DOHH2 (cell line): ENCODE measurements around the gene BTBD2.

Experiments
- CTCF ChIP-seq: fragments of 200-600 bp; sonication (generic); IDR thresholded peaks from one replicate; pipeline ENCODE4 v1.5.1; 2014; ENCODE audit warnings: antibody characterized with exemption, mild to moderate bottlenecking, low read depth, low read length; ENCODE audit not compliant: poor library complexity, severe bottlenecking
- EZH2phosphoT487 ChIP-seq: fragments of 200-600 bp; sonication (generic); IDR thresholded peaks from 2 replicates; pipeline ENCODE4 v1.6.1; 2017; ENCODE audit warnings: borderline replicate concordance, mild to moderate bottlenecking, antibody characterized with exemption, low read length, moderate library complexity, mixed read lengths

- TF ChIP-seq CTCF (no peak), EZH2phosphoT487 (no peak)
Observed at GRCh38 chr19:2035590-2035991, 20.1 kb upstream of the BTBD2 start.
